IMR-90 (cell line): Measurements from ENCODE around the gene MRGPRX2. TPM values are rescaled to one million over a fixed set of nuclear protein-coding genes. Genes with fewer than 3 reads are reported as not detected.

Experiments
- ATAC-seq: fragments of 200-7000 bp; cut with Tn5 transposase; 2 replicates; pipeline ENCODE4 v1.9.1; 2020; ENCODE audit warnings: low read depth, mild to moderate bottlenecking, moderate library complexity
- BruUV-seq: library from RNA; stranded (reverse); fragments of 400-500 nt; replicated peaks from 2 replicates; lab custom pipeline; 2021; lab: Mats Ljungman, UMichigan
- CTCF ChIA-PET: fragments of 300-600 bp; formaldehyde crosslinking; extraction: SDS; loops from one replicate; lab custom pipeline; 2021; ENCODE audit warnings: antibody characterized with exemption; lab: Yijun Ruan, JAX
- POLR2A ChIA-PET: fragments of 300-600 bp; sonication (Branson Sonifier 250); formaldehyde crosslinking; loops from one replicate; lab custom pipeline; 2022; ENCODE audit warnings: antibody characterized with exemption; ENCODE audit not compliant: unreplicated experiment; lab: Charles Lee
- DNase-seq: peaks from one replicate; pipeline ENCODE4 v3.0.0; 2013
- H2AFZ ChIP-seq: replicated peaks from 2 replicates; pipeline ENCODE3; 2013; ENCODE audit warnings: low read length, mild to moderate bottlenecking; ENCODE audit not compliant: poor library complexity
- H2AK5ac ChIP-seq: 2 replicates; pipeline ENCODE4 v1.6.1; 2013; ENCODE audit warnings: low read depth, low read length, inconsistent platforms
- H2AK9ac ChIP-seq: replicated peaks from 2 replicates; pipeline ENCODE3; 2013; ENCODE audit warnings: mild to moderate bottlenecking, low read depth, low read length, moderate library complexity; ENCODE audit not compliant: poor library complexity
- H2BK120ac ChIP-seq: 2 replicates; pipeline ENCODE4 v1.6.1; 2013; ENCODE audit warnings: low read depth, low read length, inconsistent platforms
- H2BK15ac ChIP-seq: 3 replicates; pipeline ENCODE4 v1.6.1; 2013; ENCODE audit warnings: low read depth, low read length, inconsistent platforms
- H2BK20ac ChIP-seq: 2 replicates; pipeline ENCODE4 v1.6.1; 2013; ENCODE audit warnings: low read depth, mild to moderate bottlenecking, inconsistent platforms, low read length, moderate library complexity
- H2BK5ac ChIP-seq: 2 replicates; pipeline ENCODE4 v1.6.1; 2013; ENCODE audit warnings: mild to moderate bottlenecking, low read depth, low read length, inconsistent platforms; ENCODE audit not compliant: poor library complexity, severe bottlenecking
- H3K14ac ChIP-seq: replicated peaks from 2 replicates; pipeline ENCODE4 v1.6.1; 2013; ENCODE audit warnings: low read depth, low read length, inconsistent platforms
- H3K18ac ChIP-seq: 2 replicates; pipeline ENCODE4 v1.6.1; 2013; ENCODE audit warnings: low read depth, low read length, control low read depth
- H3K23ac ChIP-seq: 2 replicates; pipeline ENCODE4 v1.6.1; 2013; ENCODE audit warnings: low read depth, low read length, inconsistent platforms
- H3K27ac ChIP-seq: 2 replicates; pipeline ENCODE4 v1.5.1; 2013; ENCODE audit warnings: mild to moderate bottlenecking, control low read depth, low read length; ENCODE audit not compliant: insufficient read depth
- H3K27me3 ChIP-seq: 2 replicates; pipeline ENCODE4 v1.6.1; 2013; ENCODE audit warnings: low read length; ENCODE audit not compliant: control insufficient read depth, insufficient read depth
- H3K36me3 ChIP-seq: 2 replicates; pipeline ENCODE4 v1.6.1; 2013; ENCODE audit warnings: low read length, mixed read lengths; ENCODE audit not compliant: control insufficient read depth, insufficient read depth
- H3K4ac ChIP-seq: 2 replicates; pipeline ENCODE4 v1.6.1; 2013; ENCODE audit warnings: low read depth, low read length, inconsistent platforms
- H3K4me1 ChIP-seq: 2 replicates; pipeline ENCODE4 v1.6.1; 2013; ENCODE audit warnings: low read length, mixed read lengths; ENCODE audit not compliant: control insufficient read depth, insufficient read depth
- H3K4me2 ChIP-seq: 2 replicates; pipeline ENCODE4 v1.6.1; 2013; ENCODE audit warnings: low read depth, mild to moderate bottlenecking, control low read depth, low read length, moderate library complexity
- H3K4me3 ChIP-seq: 2 replicates; pipeline ENCODE4 v1.5.1; 2013; ENCODE audit warnings: low read depth, mild to moderate bottlenecking, control low read depth, low read length, moderate library complexity; ENCODE audit not compliant: insufficient read depth
- H3K56ac ChIP-seq: 2 replicates; pipeline ENCODE4 v1.6.1; 2013; ENCODE audit warnings: low read length, inconsistent platforms; ENCODE audit not compliant: insufficient read depth; ENCODE audit errors: extremely low read depth
- H3K79me1 ChIP-seq, 2 experiments: 2 replicates each; pipeline ENCODE4 v1.6.1; 2013; ENCODE audit warnings: low read length in 2 of 2, inconsistent platforms in 1 of 2, low read depth in 1 of 2
- H3K9ac ChIP-seq: 2 replicates; pipeline ENCODE4 v1.6.1; 2013; ENCODE audit warnings: low read depth, low read length, control low read depth
- H3K9me1 ChIP-seq: 2 replicates; pipeline ENCODE4 v1.6.1; 2013; ENCODE audit warnings: low read length, inconsistent platforms; ENCODE audit not compliant: insufficient read depth
- H3K9me3 ChIP-seq: 2 replicates; pipeline ENCODE4 v1.6.1; 2013; ENCODE audit warnings: low read length; ENCODE audit not compliant: control insufficient read depth, insufficient read depth
- H4K20me1 ChIP-seq: 2 replicates; pipeline ENCODE4 v1.6.1; 2013; ENCODE audit warnings: low read length, inconsistent platforms; ENCODE audit not compliant: insufficient read depth
- H4K5ac ChIP-seq: 2 replicates; pipeline ENCODE4 v1.6.1; 2013; ENCODE audit warnings: mild to moderate bottlenecking, low read depth, low read length, control low read depth
- H4K8ac ChIP-seq, 2 experiments: 2 replicates each; pipeline ENCODE4 v1.6.1; 2013; ENCODE audit warnings: low read depth in 2 of 2, low read length in 2 of 2, control low read depth in 1 of 2, inconsistent platforms in 1 of 2
- H4K91ac ChIP-seq: 2 replicates; pipeline ENCODE4 v1.6.1; 2013; ENCODE audit warnings: low read depth, low read length, inconsistent platforms; ENCODE audit not compliant: insufficient read depth
- BHLHE40 ChIP-seq: fragments of 150-350 bp; IDR thresholded peaks from 2 replicates; pipeline ENCODE4 v1.6.1; 2016; ENCODE audit warnings: mild to moderate bottlenecking, low read depth, low read length
- CEBPB ChIP-seq: IDR thresholded peaks from 2 replicates; pipeline ENCODE4 v1.6.1; 2012; ENCODE audit warnings: low read depth, low read length, improper control_type of control experiment
- CHD1 ChIP-seq: IDR thresholded peaks from 2 replicates; pipeline ENCODE4 v1.6.1; 2012; ENCODE audit warnings: low read depth, low read length, improper control_type of control experiment
- FOS ChIP-seq: fragments of 150-350 bp; IDR thresholded peaks from 2 replicates; pipeline ENCODE4 v1.6.1; 2016; ENCODE audit warnings: low read depth, low read length
- MAFK ChIP-seq: IDR thresholded peaks from 2 replicates; pipeline ENCODE4 v1.6.1; 2012; ENCODE audit warnings: low read depth, low read length, improper control_type of control experiment
- MAZ ChIP-seq: IDR thresholded peaks from 2 replicates; pipeline ENCODE4 v1.6.1; 2012; ENCODE audit warnings: low read depth, mild to moderate bottlenecking, low read length, improper control_type of control experiment, moderate library complexity, borderline replicate concordance
- MXI1 ChIP-seq: IDR thresholded peaks from 2 replicates; pipeline ENCODE4 v1.6.1; 2012; ENCODE audit warnings: low read depth, mild to moderate bottlenecking, low read length, moderate library complexity, borderline replicate concordance
- NFE2L2 ChIP-seq: fragments of 150-350 bp; IDR thresholded peaks from 2 replicates; pipeline ENCODE4 v1.6.1; 2016; ENCODE audit warnings: low read depth, mild to moderate bottlenecking, low read length
- POLR2A ChIP-seq: IDR thresholded peaks from 2 replicates; pipeline ENCODE4 v1.6.1; 2012; ENCODE audit warnings: mild to moderate bottlenecking, low read depth, low read length
- RAD21 ChIP-seq: IDR thresholded peaks from 2 replicates; pipeline ENCODE4 v1.6.1; 2012; ENCODE audit warnings: low read length, improper control_type of control experiment
- RCOR1 ChIP-seq: IDR thresholded peaks from 2 replicates; pipeline ENCODE4 v1.6.1; 2012; ENCODE audit warnings: mild to moderate bottlenecking, low read length, improper control_type of control experiment; ENCODE audit not compliant: insufficient replicate concordance
- RFX5 ChIP-seq: IDR thresholded peaks from 2 replicates; pipeline ENCODE4 v1.8.0; 2012; ENCODE audit warnings: low read depth, mild to moderate bottlenecking, low read length, moderate library complexity
- SMC3 ChIP-seq: fragments of 150-350 bp; IDR thresholded peaks from 2 replicates; pipeline ENCODE4 v1.6.1; 2016; ENCODE audit warnings: low read depth, mild to moderate bottlenecking, antibody characterized with exemption, low read length, moderate library complexity
- USF2 ChIP-seq: fragments of 150-350 bp; IDR thresholded peaks from 2 replicates; pipeline ENCODE4 v1.6.1; 2017; ENCODE audit warnings: mild to moderate bottlenecking, antibody characterized with exemption, low read length, low read depth
- WGBS, 2 experiments: methylation state at CpG; one replicate each; pipeline versions ENCODE4 v1.1.5 to v1.1.7; 2013; ENCODE audit warnings: missing lambda C conversion rate in 2 of 2; ENCODE audit not compliant: insufficient read length in 1 of 2; ENCODE audit errors: extremely low coverage in 2 of 2; 5-methylcytosine and 5-hydroxymethylcytosine counted together
- dilution Hi-C: fragments of 300-500 bp; cut with HindIII; formaldehyde crosslinking; loops from one replicate; pipeline ENCODE4 v1.14.3; 2018; ENCODE audit warnings: low sequenced_read_pairs; ENCODE audit not compliant: unreplicated experiment
- in situ Hi-C: fragments of 300-500 bp; cut with MboI; formaldehyde crosslinking; loops from 3 replicates; pipeline ENCODE4 v1.14.3; 2019; ENCODE audit warnings: low sequenced_read_pairs, inconsistent platforms, mixed read lengths
- intact Hi-C: fragments of 100-400 bp; cut with micrococcal nuclease; formaldehyde crosslinking; loops from 2 replicates; pipeline ENCODE4 v1.10.0; 2022
- polyA plus RNA-seq, 3 experiments: library from polyadenylated mRNA; depleted of rRNA; stranded (reverse); fragments of >200 nt; gene quantifications; 2 replicates each; pipeline ENCODE4 v1.2.3, GENCODE V29; 2012; ENCODE audit warnings: low replicate concordance in 1 of 3
- total RNA-seq: library from RNA; depleted of rRNA; stranded (reverse); fragments of >200 nt; gene quantifications from 2 replicates; pipeline ENCODE4 v1.2.3, GENCODE V29; 2012
- TF ChIP-seq, protein P1 (sequence below): conservative IDR thresholded peaks from 2 replicates; pipeline ENCODE4 v1.5.1; 2012; ENCODE audit warnings: mild to moderate bottlenecking, low read depth, low read length, improper control_type of control experiment
- TF ChIP-seq, protein P2 (sequence below): fragments of 150-350 bp; IDR thresholded peaks from 2 replicates; pipeline ENCODE4 v1.6.1; 2016; ENCODE audit warnings: low read depth, mild to moderate bottlenecking, low read length, moderate library complexity, borderline replicate concordance

Gene MRGPRX2
- total and polyA plus RNA-seq, 2 of the 4 experiments (the other 2 are of a cell fraction) = not detected

DNA sequence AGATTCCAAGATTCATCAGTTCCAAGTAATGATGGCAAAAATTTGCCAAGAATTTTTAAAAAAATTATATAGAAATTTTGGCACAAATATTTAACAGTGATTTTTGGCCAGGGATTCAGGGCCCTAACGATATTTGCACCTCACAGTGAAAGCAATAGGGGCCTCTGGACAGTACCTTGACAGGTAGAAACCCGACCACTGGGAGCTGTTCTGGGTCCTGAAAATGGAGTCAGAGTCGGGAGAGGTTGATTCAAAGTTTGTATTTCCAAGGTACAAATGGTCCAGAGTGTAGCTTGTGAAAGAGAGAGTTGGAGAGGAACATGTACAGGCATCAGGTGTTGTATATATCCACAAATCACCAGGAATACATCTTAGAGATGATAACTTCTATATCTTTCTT lies 41.6 kb downstream of the MRGPRX2 start:
- ChIA-PET CTCF (no interaction called here), POLR2A (no interaction called here)
- Histone ChIP-seq H3K79me1 (no peaks in the 10 kb centered on the region), H3K4me3 (no peak overlapping the region), H4K5ac (no peak overlapping the region), H2AK9ac (no peak overlapping the region), H2AK5ac (no peak overlapping the region), H2BK5ac (no peak overlapping the region), H2AFZ (no peak overlapping the region), H4K91ac (no peak overlapping the region), H3K4me2 (no peak overlapping the region), H4K8ac (no peak overlapping the region), H3K56ac (no peak overlapping the region), H3K14ac (no peak overlapping the region), H3K27me3 (no peaks in the 10 kb centered on the region), H3K9me3 (no peaks in the 10 kb centered on the region), H3K27ac (no peak overlapping the region), H3K9ac (no peak overlapping the region), H3K18ac (no peak overlapping the region), H3K4ac (no peak overlapping the region), H2BK15ac (no peak overlapping the region), H4K20me1 (no peaks in the 10 kb centered on the region), H3K9me1 (no peaks in the 10 kb centered on the region), H2BK20ac (no peak overlapping the region), H3K36me3 (no peaks in the 10 kb centered on the region), H3K23ac (no peak overlapping the region), H3K4me1 (no peaks in the 10 kb centered on the region), H2BK120ac (no peak overlapping the region)
- dilution Hi-C loops = no loop called here
- intact Hi-C loops = no loop called here
- ATAC-seq (no peak), DNase-seq (no peak)
- WGBS, 2 experiments = no CpG with 5 or more reads among the region's 3 CpGs
- in situ Hi-C loops = no loop called here
- no peak for TF ChIP-seq USF2
- TF ChIP-seq, protein P1, sequence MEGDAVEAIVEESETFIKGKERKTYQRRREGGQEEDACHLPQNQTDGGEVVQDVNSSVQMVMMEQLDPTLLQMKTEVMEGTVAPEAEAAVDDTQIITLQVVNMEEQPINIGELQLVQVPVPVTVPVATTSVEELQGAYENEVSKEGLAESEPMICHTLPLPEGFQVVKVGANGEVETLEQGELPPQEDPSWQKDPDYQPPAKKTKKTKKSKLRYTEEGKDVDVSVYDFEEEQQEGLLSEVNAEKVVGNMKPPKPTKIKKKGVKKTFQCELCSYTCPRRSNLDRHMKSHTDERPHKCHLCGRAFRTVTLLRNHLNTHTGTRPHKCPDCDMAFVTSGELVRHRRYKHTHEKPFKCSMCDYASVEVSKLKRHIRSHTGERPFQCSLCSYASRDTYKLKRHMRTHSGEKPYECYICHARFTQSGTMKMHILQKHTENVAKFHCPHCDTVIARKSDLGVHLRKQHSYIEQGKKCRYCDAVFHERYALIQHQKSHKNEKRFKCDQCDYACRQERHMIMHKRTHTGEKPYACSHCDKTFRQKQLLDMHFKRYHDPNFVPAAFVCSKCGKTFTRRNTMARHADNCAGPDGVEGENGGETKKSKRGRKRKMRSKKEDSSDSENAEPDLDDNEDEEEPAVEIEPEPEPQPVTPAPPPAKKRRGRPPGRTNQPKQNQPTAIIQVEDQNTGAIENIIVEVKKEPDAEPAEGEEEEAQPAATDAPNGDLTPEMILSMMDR = no peak
- no peak for TF ChIP-seq MAFK
- TF ChIP-seq BHLHE40 = no peak
- no peak for TF ChIP-seq MAZ
- no peak for TF ChIP-seq FOS
- TF ChIP-seq RAD21 = no peak
- no peak for TF ChIP-seq POLR2A
- TF ChIP-seq RCOR1 = no peak
- TF ChIP-seq, protein P2, sequence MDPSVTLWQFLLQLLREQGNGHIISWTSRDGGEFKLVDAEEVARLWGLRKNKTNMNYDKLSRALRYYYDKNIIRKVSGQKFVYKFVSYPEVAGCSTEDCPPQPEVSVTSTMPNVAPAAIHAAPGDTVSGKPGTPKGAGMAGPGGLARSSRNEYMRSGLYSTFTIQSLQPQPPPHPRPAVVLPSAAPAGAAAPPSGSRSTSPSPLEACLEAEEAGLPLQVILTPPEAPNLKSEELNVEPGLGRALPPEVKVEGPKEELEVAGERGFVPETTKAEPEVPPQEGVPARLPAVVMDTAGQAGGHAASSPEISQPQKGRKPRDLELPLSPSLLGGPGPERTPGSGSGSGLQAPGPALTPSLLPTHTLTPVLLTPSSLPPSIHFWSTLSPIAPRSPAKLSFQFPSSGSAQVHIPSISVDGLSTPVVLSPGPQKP = no peak
- no peak for TF ChIP-seq CEBPB
- TF ChIP-seq CHD1 = no peak
- TF ChIP-seq RFX5 = no peak
- TF ChIP-seq MXI1 = no peak
- TF ChIP-seq NFE2L2 = no peak
- no peak for TF ChIP-seq SMC3
- BruUV-seq = no TSS peak
